IMR-90 (cell line): ENCODE data around the gene ZSCAN5B. TPM values are rescaled to one million over a fixed set of nuclear protein-coding genes. Genes with fewer than 3 reads are reported as not detected.

Experiments
- ATAC-seq: fragments of 200-7000 bp; cut with Tn5 transposase; 2 replicates; pipeline ENCODE4 v1.9.1; 2020; ENCODE audit warnings: low read depth, mild to moderate bottlenecking, moderate library complexity
- BruUV-seq: library from RNA; stranded (reverse); fragments of 400-500 nt; replicated peaks from 2 replicates; lab custom pipeline; 2021; lab: Mats Ljungman, UMichigan
- CTCF ChIA-PET: fragments of 300-600 bp; formaldehyde crosslinking; extraction: SDS; loops from one replicate; lab custom pipeline; 2021; ENCODE audit warnings: antibody characterized with exemption; lab: Yijun Ruan, JAX
- POLR2A ChIA-PET: fragments of 300-600 bp; sonication (Branson Sonifier 250); formaldehyde crosslinking; loops from one replicate; lab custom pipeline; 2022; ENCODE audit warnings: antibody characterized with exemption; ENCODE audit not compliant: unreplicated experiment; lab: Charles Lee
- DNase-seq: peaks from one replicate; pipeline ENCODE4 v3.0.0; 2013
- H2AFZ ChIP-seq: replicated peaks from 2 replicates; pipeline ENCODE3; 2013; ENCODE audit warnings: low read length, mild to moderate bottlenecking; ENCODE audit not compliant: poor library complexity
- H2AK5ac ChIP-seq: 2 replicates; pipeline ENCODE4 v1.6.1; 2013; ENCODE audit warnings: low read depth, low read length, inconsistent platforms
- H2AK9ac ChIP-seq: replicated peaks from 2 replicates; pipeline ENCODE3; 2013; ENCODE audit warnings: mild to moderate bottlenecking, low read depth, low read length, moderate library complexity; ENCODE audit not compliant: poor library complexity
- H2BK120ac ChIP-seq: 2 replicates; pipeline ENCODE4 v1.6.1; 2013; ENCODE audit warnings: low read depth, low read length, inconsistent platforms
- H2BK15ac ChIP-seq: 3 replicates; pipeline ENCODE4 v1.6.1; 2013; ENCODE audit warnings: low read depth, low read length, inconsistent platforms
- H2BK20ac ChIP-seq: 2 replicates; pipeline ENCODE4 v1.6.1; 2013; ENCODE audit warnings: low read depth, mild to moderate bottlenecking, inconsistent platforms, low read length, moderate library complexity
- H2BK5ac ChIP-seq: 2 replicates; pipeline ENCODE4 v1.6.1; 2013; ENCODE audit warnings: mild to moderate bottlenecking, low read depth, low read length, inconsistent platforms; ENCODE audit not compliant: poor library complexity, severe bottlenecking
- H3K14ac ChIP-seq: replicated peaks from 2 replicates; pipeline ENCODE4 v1.6.1; 2013; ENCODE audit warnings: low read depth, low read length, inconsistent platforms
- H3K18ac ChIP-seq: 2 replicates; pipeline ENCODE4 v1.6.1; 2013; ENCODE audit warnings: low read depth, low read length, control low read depth
- H3K23ac ChIP-seq: 2 replicates; pipeline ENCODE4 v1.6.1; 2013; ENCODE audit warnings: low read depth, low read length, inconsistent platforms
- H3K27ac ChIP-seq: 2 replicates; pipeline ENCODE4 v1.5.1; 2013; ENCODE audit warnings: mild to moderate bottlenecking, control low read depth, low read length; ENCODE audit not compliant: insufficient read depth
- H3K27me3 ChIP-seq: 2 replicates; pipeline ENCODE4 v1.6.1; 2013; ENCODE audit warnings: low read length; ENCODE audit not compliant: control insufficient read depth, insufficient read depth
- H3K36me3 ChIP-seq: 2 replicates; pipeline ENCODE4 v1.6.1; 2013; ENCODE audit warnings: low read length, mixed read lengths; ENCODE audit not compliant: control insufficient read depth, insufficient read depth
- H3K4ac ChIP-seq: 2 replicates; pipeline ENCODE4 v1.6.1; 2013; ENCODE audit warnings: low read depth, low read length, inconsistent platforms
- H3K4me1 ChIP-seq: 2 replicates; pipeline ENCODE4 v1.6.1; 2013; ENCODE audit warnings: low read length, mixed read lengths; ENCODE audit not compliant: control insufficient read depth, insufficient read depth
- H3K4me2 ChIP-seq: 2 replicates; pipeline ENCODE4 v1.6.1; 2013; ENCODE audit warnings: low read depth, mild to moderate bottlenecking, control low read depth, low read length, moderate library complexity
- H3K4me3 ChIP-seq: 2 replicates; pipeline ENCODE4 v1.5.1; 2013; ENCODE audit warnings: low read depth, mild to moderate bottlenecking, control low read depth, low read length, moderate library complexity; ENCODE audit not compliant: insufficient read depth
- H3K56ac ChIP-seq: 2 replicates; pipeline ENCODE4 v1.6.1; 2013; ENCODE audit warnings: low read length, inconsistent platforms; ENCODE audit not compliant: insufficient read depth; ENCODE audit errors: extremely low read depth
- H3K79me1 ChIP-seq, 2 experiments: 2 replicates each; pipeline ENCODE4 v1.6.1; 2013; ENCODE audit warnings: low read length in 2 of 2, inconsistent platforms in 1 of 2, low read depth in 1 of 2
- H3K9ac ChIP-seq: 2 replicates; pipeline ENCODE4 v1.6.1; 2013; ENCODE audit warnings: low read depth, low read length, control low read depth
- H3K9me1 ChIP-seq: 2 replicates; pipeline ENCODE4 v1.6.1; 2013; ENCODE audit warnings: low read length, inconsistent platforms; ENCODE audit not compliant: insufficient read depth
- H3K9me3 ChIP-seq: 2 replicates; pipeline ENCODE4 v1.6.1; 2013; ENCODE audit warnings: low read length; ENCODE audit not compliant: control insufficient read depth, insufficient read depth
- H4K20me1 ChIP-seq: 2 replicates; pipeline ENCODE4 v1.6.1; 2013; ENCODE audit warnings: low read length, inconsistent platforms; ENCODE audit not compliant: insufficient read depth
- H4K5ac ChIP-seq: 2 replicates; pipeline ENCODE4 v1.6.1; 2013; ENCODE audit warnings: mild to moderate bottlenecking, low read depth, low read length, control low read depth
- H4K8ac ChIP-seq, 2 experiments: 2 replicates each; pipeline ENCODE4 v1.6.1; 2013; ENCODE audit warnings: low read depth in 2 of 2, low read length in 2 of 2, control low read depth in 1 of 2, inconsistent platforms in 1 of 2
- H4K91ac ChIP-seq: 2 replicates; pipeline ENCODE4 v1.6.1; 2013; ENCODE audit warnings: low read depth, low read length, inconsistent platforms; ENCODE audit not compliant: insufficient read depth
- BHLHE40 ChIP-seq: fragments of 150-350 bp; IDR thresholded peaks from 2 replicates; pipeline ENCODE4 v1.6.1; 2016; ENCODE audit warnings: mild to moderate bottlenecking, low read depth, low read length
- CEBPB ChIP-seq: IDR thresholded peaks from 2 replicates; pipeline ENCODE4 v1.6.1; 2012; ENCODE audit warnings: low read depth, low read length, improper control_type of control experiment
- CHD1 ChIP-seq: IDR thresholded peaks from 2 replicates; pipeline ENCODE4 v1.6.1; 2012; ENCODE audit warnings: low read depth, low read length, improper control_type of control experiment
- FOS ChIP-seq: fragments of 150-350 bp; IDR thresholded peaks from 2 replicates; pipeline ENCODE4 v1.6.1; 2016; ENCODE audit warnings: low read depth, low read length
- MAFK ChIP-seq: IDR thresholded peaks from 2 replicates; pipeline ENCODE4 v1.6.1; 2012; ENCODE audit warnings: low read depth, low read length, improper control_type of control experiment
- MAZ ChIP-seq: IDR thresholded peaks from 2 replicates; pipeline ENCODE4 v1.6.1; 2012; ENCODE audit warnings: low read depth, mild to moderate bottlenecking, low read length, improper control_type of control experiment, moderate library complexity, borderline replicate concordance
- MXI1 ChIP-seq: IDR thresholded peaks from 2 replicates; pipeline ENCODE4 v1.6.1; 2012; ENCODE audit warnings: low read depth, mild to moderate bottlenecking, low read length, moderate library complexity, borderline replicate concordance
- NFE2L2 ChIP-seq: fragments of 150-350 bp; IDR thresholded peaks from 2 replicates; pipeline ENCODE4 v1.6.1; 2016; ENCODE audit warnings: low read depth, mild to moderate bottlenecking, low read length
- POLR2A ChIP-seq: IDR thresholded peaks from 2 replicates; pipeline ENCODE4 v1.6.1; 2012; ENCODE audit warnings: mild to moderate bottlenecking, low read depth, low read length
- RAD21 ChIP-seq: IDR thresholded peaks from 2 replicates; pipeline ENCODE4 v1.6.1; 2012; ENCODE audit warnings: low read length, improper control_type of control experiment
- RCOR1 ChIP-seq: IDR thresholded peaks from 2 replicates; pipeline ENCODE4 v1.6.1; 2012; ENCODE audit warnings: mild to moderate bottlenecking, low read length, improper control_type of control experiment; ENCODE audit not compliant: insufficient replicate concordance
- RFX5 ChIP-seq: IDR thresholded peaks from 2 replicates; pipeline ENCODE4 v1.8.0; 2012; ENCODE audit warnings: low read depth, mild to moderate bottlenecking, low read length, moderate library complexity
- SMC3 ChIP-seq: fragments of 150-350 bp; IDR thresholded peaks from 2 replicates; pipeline ENCODE4 v1.6.1; 2016; ENCODE audit warnings: low read depth, mild to moderate bottlenecking, antibody characterized with exemption, low read length, moderate library complexity
- WGBS, 2 experiments: methylation state at CpG; one replicate each; pipeline versions ENCODE4 v1.1.5 to v1.1.7; 2013; ENCODE audit warnings: missing lambda C conversion rate in 2 of 2; ENCODE audit not compliant: insufficient read length in 1 of 2; ENCODE audit errors: extremely low coverage in 2 of 2; 5-methylcytosine and 5-hydroxymethylcytosine counted together
- dilution Hi-C: fragments of 300-500 bp; cut with HindIII; formaldehyde crosslinking; loops from one replicate; pipeline ENCODE4 v1.14.3; 2018; ENCODE audit warnings: low sequenced_read_pairs; ENCODE audit not compliant: unreplicated experiment
- in situ Hi-C: fragments of 300-500 bp; cut with MboI; formaldehyde crosslinking; loops from 3 replicates; pipeline ENCODE4 v1.14.3; 2019; ENCODE audit warnings: low sequenced_read_pairs, inconsistent platforms, mixed read lengths
- intact Hi-C: fragments of 100-400 bp; cut with micrococcal nuclease; formaldehyde crosslinking; loops from 2 replicates; pipeline ENCODE4 v1.10.0; 2022
- polyA plus RNA-seq, 3 experiments: library from polyadenylated mRNA; depleted of rRNA; stranded (reverse); fragments of >200 nt; gene quantifications; 2 replicates each; pipeline ENCODE4 v1.2.3, GENCODE V29; 2012; ENCODE audit warnings: low replicate concordance in 1 of 3
- total RNA-seq: library from RNA; depleted of rRNA; stranded (reverse); fragments of >200 nt; gene quantifications from 2 replicates; pipeline ENCODE4 v1.2.3, GENCODE V29; 2012
- TF ChIP-seq, protein P1 (sequence below): fragments of 150-350 bp; IDR thresholded peaks from 2 replicates; pipeline ENCODE4 v1.6.1; 2017; ENCODE audit warnings: mild to moderate bottlenecking, antibody characterized with exemption, low read length, low read depth
- TF ChIP-seq, protein P2 (sequence below): conservative IDR thresholded peaks from 2 replicates; pipeline ENCODE4 v1.5.1; 2012; ENCODE audit warnings: mild to moderate bottlenecking, low read depth, low read length, improper control_type of control experiment
- TF ChIP-seq, protein P3 (sequence below): fragments of 150-350 bp; IDR thresholded peaks from 2 replicates; pipeline ENCODE4 v1.6.1; 2016; ENCODE audit warnings: low read depth, mild to moderate bottlenecking, low read length, moderate library complexity, borderline replicate concordance

The ZSCAN5B gene
- total and polyA plus RNA-seq, 2 of the 4 experiments (the other 2 are of a cell fraction) = not detected

DNA sequence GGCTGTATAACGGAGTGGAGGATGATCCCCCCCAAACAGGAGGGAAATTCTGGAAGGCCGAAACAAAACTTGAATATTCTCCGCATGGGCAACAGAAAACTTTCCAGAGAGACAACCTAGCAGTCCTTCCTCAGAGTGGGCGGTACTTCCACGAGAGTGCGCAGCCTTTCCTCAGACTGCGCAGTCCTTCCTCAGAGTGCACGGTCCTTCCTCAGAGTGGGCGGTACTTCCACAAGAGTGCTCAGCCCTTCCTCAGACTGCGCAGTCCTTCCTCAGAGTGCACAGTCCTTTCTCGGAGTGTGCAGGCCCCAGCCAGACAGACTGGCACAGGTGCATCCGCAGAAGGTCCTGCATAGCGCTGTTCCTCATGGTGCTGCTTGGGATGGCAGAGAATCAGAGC, 34.5 kb downstream of the ZSCAN5B start:
- Histone ChIP-seq H2AK9ac (no peak overlapping the region), H3K4me3 (no peak overlapping the region), H2AFZ (no peak overlapping the region), H3K4me2 (no peak overlapping the region), H3K9me3 (no peaks in the 10 kb centered on the region), H2BK5ac (no peak overlapping the region), H3K27me3 (no peaks in the 10 kb centered on the region), H3K36me3 (peaks cover 21% of the 10 kb centered on the region), H3K23ac (no peak overlapping the region), H4K91ac (no peak overlapping the region), H3K56ac (no peak overlapping the region), H2BK120ac (no peak overlapping the region), H2AK5ac (no peak overlapping the region), H4K20me1 (no peaks in the 10 kb centered on the region), H3K9ac (no peak overlapping the region), H3K79me1 (no peaks in the 10 kb centered on the region), H4K5ac (no peak overlapping the region), H2BK15ac (no peak overlapping the region), H4K8ac (no peak overlapping the region), H2BK20ac (no peak overlapping the region), H3K4me1 (no peaks in the 10 kb centered on the region), H3K4ac (no peak overlapping the region), H3K18ac (no peak overlapping the region), H3K27ac (no peak overlapping the region), H3K14ac (no peak overlapping the region), H3K9me1 (no peaks in the 10 kb centered on the region; the same call in 1 of the 2 replicates)
- intact Hi-C loops (no loop called here), dilution Hi-C loops (no loop called here), in situ Hi-C loops (no loop called here)
- CTCF ChIA-PET = interaction anchor here (1.5 kb wide), 1 partner anchor 9 kb away, joined by 5 read pairs; no protein-coding TSS in a partner anchor
- no peak for DNase-seq
- TF ChIP-seq MXI1 = no peak
- no peak for TF ChIP-seq MAZ
- no peak for TF ChIP-seq RCOR1
- TF ChIP-seq, protein P1, sequence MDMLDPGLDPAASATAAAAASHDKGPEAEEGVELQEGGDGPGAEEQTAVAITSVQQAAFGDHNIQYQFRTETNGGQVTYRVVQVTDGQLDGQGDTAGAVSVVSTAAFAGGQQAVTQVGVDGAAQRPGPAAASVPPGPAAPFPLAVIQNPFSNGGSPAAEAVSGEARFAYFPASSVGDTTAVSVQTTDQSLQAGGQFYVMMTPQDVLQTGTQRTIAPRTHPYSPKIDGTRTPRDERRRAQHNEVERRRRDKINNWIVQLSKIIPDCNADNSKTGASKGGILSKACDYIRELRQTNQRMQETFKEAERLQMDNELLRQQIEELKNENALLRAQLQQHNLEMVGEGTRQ = no peak
- TF ChIP-seq RFX5 = no peak
- no peak for TF ChIP-seq CEBPB
- TF ChIP-seq SMC3 = no peak
- TF ChIP-seq, protein P2, sequence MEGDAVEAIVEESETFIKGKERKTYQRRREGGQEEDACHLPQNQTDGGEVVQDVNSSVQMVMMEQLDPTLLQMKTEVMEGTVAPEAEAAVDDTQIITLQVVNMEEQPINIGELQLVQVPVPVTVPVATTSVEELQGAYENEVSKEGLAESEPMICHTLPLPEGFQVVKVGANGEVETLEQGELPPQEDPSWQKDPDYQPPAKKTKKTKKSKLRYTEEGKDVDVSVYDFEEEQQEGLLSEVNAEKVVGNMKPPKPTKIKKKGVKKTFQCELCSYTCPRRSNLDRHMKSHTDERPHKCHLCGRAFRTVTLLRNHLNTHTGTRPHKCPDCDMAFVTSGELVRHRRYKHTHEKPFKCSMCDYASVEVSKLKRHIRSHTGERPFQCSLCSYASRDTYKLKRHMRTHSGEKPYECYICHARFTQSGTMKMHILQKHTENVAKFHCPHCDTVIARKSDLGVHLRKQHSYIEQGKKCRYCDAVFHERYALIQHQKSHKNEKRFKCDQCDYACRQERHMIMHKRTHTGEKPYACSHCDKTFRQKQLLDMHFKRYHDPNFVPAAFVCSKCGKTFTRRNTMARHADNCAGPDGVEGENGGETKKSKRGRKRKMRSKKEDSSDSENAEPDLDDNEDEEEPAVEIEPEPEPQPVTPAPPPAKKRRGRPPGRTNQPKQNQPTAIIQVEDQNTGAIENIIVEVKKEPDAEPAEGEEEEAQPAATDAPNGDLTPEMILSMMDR = no peak
- TF ChIP-seq NFE2L2 = no peak
- TF ChIP-seq, protein P3, sequence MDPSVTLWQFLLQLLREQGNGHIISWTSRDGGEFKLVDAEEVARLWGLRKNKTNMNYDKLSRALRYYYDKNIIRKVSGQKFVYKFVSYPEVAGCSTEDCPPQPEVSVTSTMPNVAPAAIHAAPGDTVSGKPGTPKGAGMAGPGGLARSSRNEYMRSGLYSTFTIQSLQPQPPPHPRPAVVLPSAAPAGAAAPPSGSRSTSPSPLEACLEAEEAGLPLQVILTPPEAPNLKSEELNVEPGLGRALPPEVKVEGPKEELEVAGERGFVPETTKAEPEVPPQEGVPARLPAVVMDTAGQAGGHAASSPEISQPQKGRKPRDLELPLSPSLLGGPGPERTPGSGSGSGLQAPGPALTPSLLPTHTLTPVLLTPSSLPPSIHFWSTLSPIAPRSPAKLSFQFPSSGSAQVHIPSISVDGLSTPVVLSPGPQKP = no peak
- no peak for TF ChIP-seq POLR2A
- no peak for TF ChIP-seq BHLHE40
- no peak for TF ChIP-seq RAD21
- TF ChIP-seq FOS = no peak
- no peak for TF ChIP-seq MAFK
- TF ChIP-seq CHD1 = no peak
- POLR2A ChIA-PET = no interaction called here
- ATAC-seq = no peak
- BruUV-seq = no TSS peak
- 92% methylated on average over 8 of the region's 13 CpGs; no CpG with 5 or more reads in 1 of the 2 experiments for WGBS, 2 experiments
